ENCODE results near the gene SHB. TPM values are rescaled to one million over a fixed set of nuclear protein-coding genes. Genes with fewer than 3 reads are reported as not detected.

Gene SHB
- total RNA-seq, 1 experiment from 2014 or later: 28.7 TPM

- no TSS peak for BruUV-seq (replicated peaks)
- Histone ChIP-seq H4K20me1 (ENCODE audit: insufficient read depth) (no peaks in the 10 kb centered on the region), H2AFZ (ENCODE audit: low read depth, low read length, poor library complexity, severe bottlenecking) (no peak overlapping the region), H3K4me1 (ENCODE audit: control insufficient read depth in 1 of 2, insufficient read depth in 2 of 2, low read length in 2 of 2) (no peaks in the 10 kb centered on the region), H3K9ac (ENCODE audit: low read length) (no peak overlapping the region), H3K27me3 (ENCODE audit: insufficient read depth, low read length) (no peaks in the 10 kb centered on the region), H3K9me3 (ENCODE audit: control insufficient read depth in 1 of 2, insufficient read depth in 1 of 2, low read depth in 1 of 2, low read length in 2 of 2) (no peaks in the 10 kb centered on the region), H3K9me2 (ENCODE audit: insufficient read depth) (no peaks in the 10 kb centered on the region), H3K36me3 (ENCODE audit: control insufficient read depth in 1 of 2, insufficient read depth in 2 of 2, low read length in 2 of 2) (no peaks in the 10 kb centered on the region), H3K79me2 (ENCODE audit: insufficient read depth, low read length) (no peaks in the 10 kb centered on the region), H3K4me3 (replicated peaks in 1 of 2; ENCODE audit: low read depth in 1 of 2, low read length in 2 of 2) (no peak overlapping the region), H3K4me2 (ENCODE audit: low read length) (no peak overlapping the region), H3K27ac (ENCODE audit: low read depth, low read length) (no peak overlapping the region)
- no peak for ATAC-seq
- DNase-seq (ENCODE audit: low read depth, low spot score): no peak
- TF ChIP-seq CEBPB (IDR thresholded peaks at IDR 0.05; ENCODE audit: low read depth) (no peak), ZFX (IDR thresholded peaks at IDR 0.05) (no peak), YY1 (IDR thresholded peaks at IDR 0.05; ENCODE audit: extremely low read depth, insufficient replicate concordance, low read depth, low read length) (no peak), EGR1 (IDR thresholded peaks at IDR 0.05; ENCODE audit: low read depth) (no peak), EZH2 (IDR thresholded peaks at IDR 0.05) (no peak), TCF7L2 (IDR thresholded peaks at IDR 0.05; ENCODE audit: borderline replicate concordance, extremely low read depth, insufficient read depth, insufficient read length) (no peak), JUND (IDR thresholded peaks at IDR 0.05) (no peak), ATF3 (IDR thresholded peaks at IDR 0.05) (no peak), RAD21 (IDR thresholded peaks at IDR 0.05; ENCODE audit: low read depth) (no peak), CBX3 (IDR thresholded peaks at IDR 0.05; ENCODE audit: low read depth) (no peak), SIN3A (IDR thresholded peaks at IDR 0.05; ENCODE audit: low read depth) (no peak), SRF (IDR thresholded peaks at IDR 0.05; ENCODE audit: low read depth) (no peak), ELF1 (IDR thresholded peaks at IDR 0.05; ENCODE audit: borderline replicate concordance, low read depth) (no peak), FOSL1 (IDR thresholded peaks at IDR 0.05; ENCODE audit: low read depth) (no peak)
- TF ChIP-seq, protein P1, sequence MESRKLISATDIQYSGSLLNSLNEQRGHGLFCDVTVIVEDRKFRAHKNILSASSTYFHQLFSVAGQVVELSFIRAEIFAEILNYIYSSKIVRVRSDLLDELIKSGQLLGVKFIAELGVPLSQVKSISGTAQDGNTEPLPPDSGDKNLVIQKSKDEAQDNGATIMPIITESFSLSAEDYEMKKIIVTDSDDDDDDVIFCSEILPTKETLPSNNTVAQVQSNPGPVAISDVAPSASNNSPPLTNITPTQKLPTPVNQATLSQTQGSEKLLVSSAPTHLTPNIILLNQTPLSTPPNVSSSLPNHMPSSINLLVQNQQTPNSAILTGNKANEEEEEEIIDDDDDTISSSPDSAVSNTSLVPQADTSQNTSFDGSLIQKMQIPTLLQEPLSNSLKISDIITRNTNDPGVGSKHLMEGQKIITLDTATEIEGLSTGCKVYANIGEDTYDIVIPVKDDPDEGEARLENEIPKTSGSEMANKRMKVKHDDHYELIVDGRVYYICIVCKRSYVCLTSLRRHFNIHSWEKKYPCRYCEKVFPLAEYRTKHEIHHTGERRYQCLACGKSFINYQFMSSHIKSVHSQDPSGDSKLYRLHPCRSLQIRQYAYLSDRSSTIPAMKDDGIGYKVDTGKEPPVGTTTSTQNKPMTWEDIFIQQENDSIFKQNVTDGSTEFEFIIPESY (IDR thresholded peaks at IDR 0.05; ENCODE audit: extremely low read depth, insufficient replicate concordance, low read length): no peak
- TF ChIP-seq, protein P2, sequence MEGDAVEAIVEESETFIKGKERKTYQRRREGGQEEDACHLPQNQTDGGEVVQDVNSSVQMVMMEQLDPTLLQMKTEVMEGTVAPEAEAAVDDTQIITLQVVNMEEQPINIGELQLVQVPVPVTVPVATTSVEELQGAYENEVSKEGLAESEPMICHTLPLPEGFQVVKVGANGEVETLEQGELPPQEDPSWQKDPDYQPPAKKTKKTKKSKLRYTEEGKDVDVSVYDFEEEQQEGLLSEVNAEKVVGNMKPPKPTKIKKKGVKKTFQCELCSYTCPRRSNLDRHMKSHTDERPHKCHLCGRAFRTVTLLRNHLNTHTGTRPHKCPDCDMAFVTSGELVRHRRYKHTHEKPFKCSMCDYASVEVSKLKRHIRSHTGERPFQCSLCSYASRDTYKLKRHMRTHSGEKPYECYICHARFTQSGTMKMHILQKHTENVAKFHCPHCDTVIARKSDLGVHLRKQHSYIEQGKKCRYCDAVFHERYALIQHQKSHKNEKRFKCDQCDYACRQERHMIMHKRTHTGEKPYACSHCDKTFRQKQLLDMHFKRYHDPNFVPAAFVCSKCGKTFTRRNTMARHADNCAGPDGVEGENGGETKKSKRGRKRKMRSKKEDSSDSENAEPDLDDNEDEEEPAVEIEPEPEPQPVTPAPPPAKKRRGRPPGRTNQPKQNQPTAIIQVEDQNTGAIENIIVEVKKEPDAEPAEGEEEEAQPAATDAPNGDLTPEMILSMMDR (IDR thresholded peaks at IDR 0.05 in 2 of 3, conservative IDR thresholded peaks at IDR 0.05 in 1 of 3; ENCODE audit: borderline replicate concordance in 1 of 3, insufficient read depth in 1 of 3, low read depth in 2 of 3, low read length in 2 of 3): no peak
- TF ChIP-seq, protein P3, sequence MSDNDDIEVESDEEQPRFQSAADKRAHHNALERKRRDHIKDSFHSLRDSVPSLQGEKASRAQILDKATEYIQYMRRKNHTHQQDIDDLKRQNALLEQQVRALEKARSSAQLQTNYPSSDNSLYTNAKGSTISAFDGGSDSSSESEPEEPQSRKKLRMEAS (IDR thresholded peaks at IDR 0.05): no peak
- TF ChIP-seq, protein P4, sequence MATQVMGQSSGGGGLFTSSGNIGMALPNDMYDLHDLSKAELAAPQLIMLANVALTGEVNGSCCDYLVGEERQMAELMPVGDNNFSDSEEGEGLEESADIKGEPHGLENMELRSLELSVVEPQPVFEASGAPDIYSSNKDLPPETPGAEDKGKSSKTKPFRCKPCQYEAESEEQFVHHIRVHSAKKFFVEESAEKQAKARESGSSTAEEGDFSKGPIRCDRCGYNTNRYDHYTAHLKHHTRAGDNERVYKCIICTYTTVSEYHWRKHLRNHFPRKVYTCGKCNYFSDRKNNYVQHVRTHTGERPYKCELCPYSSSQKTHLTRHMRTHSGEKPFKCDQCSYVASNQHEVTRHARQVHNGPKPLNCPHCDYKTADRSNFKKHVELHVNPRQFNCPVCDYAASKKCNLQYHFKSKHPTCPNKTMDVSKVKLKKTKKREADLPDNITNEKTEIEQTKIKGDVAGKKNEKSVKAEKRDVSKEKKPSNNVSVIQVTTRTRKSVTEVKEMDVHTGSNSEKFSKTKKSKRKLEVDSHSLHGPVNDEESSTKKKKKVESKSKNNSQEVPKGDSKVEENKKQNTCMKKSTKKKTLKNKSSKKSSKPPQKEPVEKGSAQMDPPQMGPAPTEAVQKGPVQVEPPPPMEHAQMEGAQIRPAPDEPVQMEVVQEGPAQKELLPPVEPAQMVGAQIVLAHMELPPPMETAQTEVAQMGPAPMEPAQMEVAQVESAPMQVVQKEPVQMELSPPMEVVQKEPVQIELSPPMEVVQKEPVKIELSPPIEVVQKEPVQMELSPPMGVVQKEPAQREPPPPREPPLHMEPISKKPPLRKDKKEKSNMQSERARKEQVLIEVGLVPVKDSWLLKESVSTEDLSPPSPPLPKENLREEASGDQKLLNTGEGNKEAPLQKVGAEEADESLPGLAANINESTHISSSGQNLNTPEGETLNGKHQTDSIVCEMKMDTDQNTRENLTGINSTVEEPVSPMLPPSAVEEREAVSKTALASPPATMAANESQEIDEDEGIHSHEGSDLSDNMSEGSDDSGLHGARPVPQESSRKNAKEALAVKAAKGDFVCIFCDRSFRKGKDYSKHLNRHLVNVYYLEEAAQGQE (IDR thresholded peaks at IDR 0.05; ENCODE audit: low read depth): no peak
- ChIA-PET CTCF (no interaction called here), RAD21 (ENCODE audit: low non-redundant PET in 1 of 2, low total read pairs in 2 of 2, uncharacterized antibody in 2 of 2, unreplicated experiment in 2 of 2) (no interaction called here), POLR2A (no interaction called here)
- intact Hi-C loops (cut with micrococcal nuclease): no loop called here
These were observed 198.8 kb downstream of the SHB start for GRCh38 chr9:37870081-37870798.
